Activated CD4-positive, alpha-beta T cell treated with anti-CD3 and anti-CD28 coated beads, Interleukin-10, Interleukin-2, amounts not matched to agents 100 ng/mL and 50 ng/mL, durations not matched to agents 16 hours and 8 hours (primary cell): Measurements from ENCODE around the gene RHOA.

Source experiments
- DNase-seq: peaks from one replicate; pipeline ENCODE4 v3.0.0-alpha.2; 2020

The RHOA gene

DNA sequence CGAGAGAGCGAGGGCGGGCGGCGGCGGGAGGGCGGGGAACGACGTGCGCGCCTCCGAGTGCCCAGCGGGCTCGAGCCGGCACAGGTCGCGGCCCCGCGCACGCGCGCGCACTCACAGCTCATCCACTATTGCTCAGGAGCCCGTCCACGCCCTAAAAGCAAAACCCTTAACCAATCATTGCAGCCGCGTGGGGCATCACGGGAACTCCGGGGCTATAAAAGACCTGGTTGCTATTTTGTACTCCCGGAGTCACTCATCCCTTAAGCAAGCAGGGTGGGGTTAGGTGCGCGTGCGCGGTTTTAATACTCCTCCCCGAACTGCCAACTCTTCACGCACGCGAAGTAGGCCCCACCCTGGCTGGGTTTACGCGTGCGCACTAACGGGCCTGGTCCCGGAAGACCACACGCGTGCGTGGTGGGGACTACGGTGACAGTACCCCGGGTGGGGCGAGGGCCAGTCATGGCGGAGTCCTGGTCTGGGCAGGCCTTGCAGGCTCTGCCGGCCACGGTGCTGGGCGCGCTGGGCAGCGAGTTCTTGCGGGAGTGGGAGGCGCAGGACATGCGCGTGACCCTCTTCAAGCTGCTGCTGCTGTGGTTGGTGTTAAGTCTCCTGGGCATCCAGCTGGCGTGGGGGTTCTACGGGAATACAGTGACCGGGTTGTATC is at the start of gene RHOA, which contains the start of gene TCTA:
TSS of gene RHOA (minus strand) at position 9 of the 664 bp plus-strand sequence. CDS start 36,387 bp downstream, outside the sequence.
TSS of gene TCTA (plus strand) at position 456 of the 664 bp plus-strand sequence. CDS start at position 460, 4 bp downstream.
- peak; percentile 100 for DNase-seq

DNA sequence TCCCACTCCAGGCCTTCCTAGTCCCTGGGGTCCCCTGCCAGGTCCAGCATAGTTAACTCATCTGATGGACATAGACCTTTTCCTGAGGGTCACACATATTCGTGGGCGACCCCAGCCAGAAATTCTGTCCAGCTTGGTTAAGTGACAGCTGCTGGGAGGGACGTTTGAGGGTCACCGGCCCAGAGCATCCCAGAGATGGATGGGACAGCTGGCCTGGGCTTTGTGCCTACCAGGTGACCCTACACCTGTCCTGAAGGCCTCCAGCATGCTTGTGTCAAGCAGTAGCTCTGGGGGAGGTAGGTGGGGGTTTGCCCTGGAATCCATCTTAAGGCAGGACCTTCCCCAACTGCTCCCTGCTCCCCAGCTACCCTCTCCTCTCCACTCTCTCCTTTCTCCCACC is 49.2 kb upstream of the RHOA start:
- no peak for DNase-seq

DNA sequence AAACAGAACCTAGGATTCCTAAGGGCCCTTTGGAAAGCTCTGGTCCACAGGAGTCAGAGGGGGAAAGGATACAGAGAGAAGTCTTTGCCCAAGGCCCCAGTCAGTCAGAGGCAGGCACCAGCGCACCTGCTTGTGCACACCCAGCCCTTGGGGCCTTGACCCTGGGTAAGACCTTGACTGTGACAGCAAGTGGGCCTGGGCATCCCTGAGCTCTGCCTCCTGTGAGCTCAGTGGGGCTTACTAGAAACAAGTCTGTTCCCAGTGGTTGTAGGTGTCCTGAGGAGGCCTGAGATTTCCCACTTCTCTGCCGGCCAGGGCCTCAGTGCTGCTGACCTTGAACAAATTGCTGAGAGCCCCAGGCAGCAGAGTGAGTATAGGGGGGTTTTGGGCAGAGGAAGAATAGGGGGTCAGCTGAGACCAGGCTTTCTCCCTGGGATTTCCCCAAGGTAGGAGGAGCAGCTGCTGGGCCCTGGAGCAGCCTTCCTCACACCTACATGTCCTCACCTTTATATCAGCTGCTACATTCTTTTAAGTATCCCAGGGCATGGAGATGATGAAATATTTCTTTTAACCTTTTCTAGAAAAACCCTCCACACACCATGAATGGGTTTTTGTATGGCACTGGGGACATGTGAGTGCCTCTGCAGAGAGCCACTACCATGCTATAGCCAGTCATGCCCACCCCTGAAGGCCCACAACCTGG is 48.6 kb upstream of the RHOA start:
- DNase-seq, result no peak

DNA sequence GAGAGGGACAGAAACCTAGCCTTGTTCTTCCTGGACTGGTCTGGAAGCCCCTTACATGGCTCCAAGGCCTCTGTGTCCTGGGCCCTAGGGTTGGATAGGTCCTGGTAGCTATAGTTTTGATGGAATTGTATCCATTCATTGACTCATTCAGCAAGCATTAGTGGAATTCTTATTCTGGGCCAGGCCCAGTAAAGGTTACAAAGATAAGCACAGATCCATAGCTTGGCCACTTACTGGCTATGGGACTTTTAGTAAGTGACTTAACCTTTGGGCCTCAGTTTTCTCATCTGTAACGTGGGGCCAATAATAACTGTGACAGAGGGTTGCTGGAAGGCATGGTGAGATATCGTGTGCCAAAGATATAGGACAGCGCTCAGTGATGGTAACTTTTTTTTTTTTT is 44.7 kb upstream of the RHOA start:
- no peak for DNase-seq

DNA sequence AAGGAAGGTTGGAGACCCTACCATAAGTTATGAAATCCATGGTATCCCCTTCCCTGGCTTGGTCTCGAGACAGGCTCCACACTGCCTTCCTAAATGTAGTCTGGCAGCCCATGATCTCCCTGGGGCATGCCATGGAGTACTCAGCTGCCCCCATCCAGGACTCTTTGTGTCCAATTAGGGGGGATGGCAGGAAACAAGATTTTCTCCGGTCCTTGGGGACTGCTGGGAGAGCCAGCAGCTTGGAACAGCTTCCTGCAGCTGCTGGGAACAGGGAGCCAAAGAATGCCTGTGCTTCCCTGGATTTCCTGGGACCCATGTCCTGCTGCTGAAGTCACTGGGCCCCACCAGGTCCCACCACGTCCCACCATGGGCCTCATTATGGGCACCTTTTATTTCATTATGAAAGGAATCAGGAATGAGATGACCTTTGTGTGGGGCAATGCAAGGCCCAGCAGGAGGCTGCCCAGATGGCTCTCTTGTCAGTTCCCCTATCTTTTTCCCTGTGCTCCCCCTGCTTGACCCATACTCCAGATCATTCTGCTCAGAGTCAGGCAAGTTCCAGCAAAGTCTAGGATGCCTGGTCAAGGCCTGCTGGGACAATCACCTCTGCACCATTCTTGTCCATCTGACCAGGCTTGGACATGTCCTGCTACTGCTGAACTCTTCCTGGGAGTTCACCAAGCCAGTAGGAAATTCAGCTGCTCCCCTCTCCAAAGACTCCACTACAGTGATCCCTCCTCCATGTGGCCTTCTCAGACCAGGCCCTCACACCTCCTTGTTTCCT is 43.3 kb upstream of the RHOA start:
- DNase-seq, result no peak

DNA sequence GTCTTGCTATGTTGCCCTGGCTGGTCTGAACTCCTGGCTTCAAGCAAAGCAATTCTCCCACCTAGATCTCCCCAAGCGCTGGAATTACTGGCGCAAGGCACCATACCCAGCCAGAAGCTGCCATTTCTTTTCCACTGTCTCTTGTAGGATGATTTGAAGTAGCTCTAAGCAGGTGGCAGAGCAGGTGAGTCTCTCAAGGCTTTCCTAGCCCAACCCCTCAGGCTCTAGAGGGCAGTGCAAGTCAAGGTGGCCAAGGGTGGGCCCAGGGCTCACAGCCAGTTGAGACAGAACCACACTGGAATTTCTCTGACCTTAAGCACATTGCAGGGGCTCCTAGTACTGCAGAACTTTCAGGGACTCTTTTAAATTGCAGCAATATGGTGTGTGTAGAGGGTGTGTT is 42.7 kb upstream of the RHOA start:
- DNase-seq, result no peak

DNA sequence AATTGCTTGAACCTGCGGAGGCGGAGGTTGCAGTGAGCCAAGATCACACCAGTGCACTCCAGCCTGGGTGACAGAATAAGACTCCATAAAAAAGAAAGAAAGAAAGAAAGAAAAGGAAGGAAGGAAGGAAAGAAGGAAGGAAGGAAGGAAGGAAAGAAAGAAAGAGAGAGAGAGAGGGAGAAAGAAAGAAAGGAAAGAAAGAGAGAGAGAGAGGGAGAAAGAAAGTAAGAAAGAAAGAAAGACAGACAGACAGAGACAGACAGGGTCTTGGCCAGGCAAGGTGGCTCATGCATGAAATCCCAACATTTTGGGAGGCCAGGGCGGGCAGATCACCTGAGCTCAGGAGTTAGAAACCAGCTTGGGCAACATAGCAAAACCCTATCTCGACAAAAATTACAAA is 41.8 kb upstream of the RHOA start:
- DNase-seq, result no peak

DNA sequence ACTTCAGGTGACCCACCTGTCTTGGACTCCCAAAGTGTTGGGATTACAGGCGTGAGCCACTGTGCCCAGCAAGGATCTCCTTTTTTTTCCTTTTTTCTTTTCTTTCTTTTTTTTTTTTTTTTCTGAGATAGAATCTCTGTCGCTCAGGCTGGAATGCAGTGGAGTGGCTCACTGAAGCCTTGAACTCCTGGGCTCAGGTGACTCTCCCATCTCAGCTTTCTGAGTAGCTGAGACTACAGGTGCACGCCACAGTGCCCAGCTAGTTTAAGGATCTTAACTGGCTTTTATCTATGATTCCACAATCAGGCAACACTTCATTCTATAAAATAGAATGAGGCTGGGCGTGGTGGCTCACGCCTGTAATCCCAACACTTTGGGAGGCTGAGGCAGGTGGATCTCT is 33.6 kb upstream of the RHOA start:
- DNase-seq, result no peak

DNA sequence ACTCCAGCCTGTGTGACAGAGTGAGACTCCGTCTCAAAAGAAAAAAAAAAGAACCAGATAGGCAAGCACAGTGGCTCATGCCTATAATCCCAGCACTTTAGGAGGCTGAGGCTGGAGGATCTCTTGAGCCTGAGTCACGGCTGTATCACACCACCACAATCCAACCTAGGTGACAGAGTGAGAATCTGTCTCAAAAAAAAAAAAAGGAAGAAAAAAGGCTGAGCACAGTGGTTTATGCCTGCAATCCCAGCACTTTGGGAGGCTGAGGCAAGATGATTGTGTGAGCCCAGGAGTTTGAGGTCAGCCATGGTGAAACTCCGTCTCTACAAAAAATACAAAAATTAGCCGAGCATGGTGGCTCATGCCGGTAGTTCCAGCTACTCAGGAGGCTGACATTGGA is 23.0 kb upstream of the RHOA start:
- DNase-seq, result no peak

DNA sequence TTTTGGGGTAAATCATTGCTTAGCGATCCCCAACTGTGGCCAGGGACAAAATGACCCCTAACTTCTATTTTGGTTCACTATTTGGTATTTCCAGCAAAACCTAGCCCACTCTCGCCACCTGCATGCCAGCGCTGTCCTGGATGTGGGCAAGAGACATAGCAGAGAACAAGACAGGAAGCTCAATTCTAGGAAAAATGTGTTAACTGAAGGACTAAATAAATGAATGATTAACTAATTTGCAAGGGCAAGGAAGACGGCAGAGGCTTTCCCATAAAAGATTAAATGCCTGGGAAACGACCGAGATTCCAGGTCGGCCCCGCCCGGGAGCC is 16.9 kb upstream of the RHOA start:
- no peak for DNase-seq

DNA sequence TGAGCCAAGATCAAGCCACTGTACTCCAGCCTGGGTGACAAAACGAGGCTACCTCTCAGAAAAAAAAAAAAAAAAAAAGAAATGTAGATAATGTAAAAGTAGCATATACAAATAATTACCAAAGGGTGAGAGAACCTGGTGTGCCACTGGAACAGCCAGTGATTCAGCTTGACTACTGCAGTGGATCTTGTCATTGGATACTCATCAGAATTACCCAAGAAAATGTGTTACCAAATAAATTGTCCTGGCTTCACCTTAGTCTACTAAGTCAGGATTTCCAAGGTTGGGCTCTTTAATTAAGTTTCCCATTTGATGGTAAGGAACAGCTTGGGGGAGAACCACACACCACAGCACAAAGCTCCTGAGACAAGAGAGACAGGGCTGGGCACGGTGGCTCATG is 15.8 kb upstream of the RHOA start:
- DNase-seq, result no peak

DNA sequence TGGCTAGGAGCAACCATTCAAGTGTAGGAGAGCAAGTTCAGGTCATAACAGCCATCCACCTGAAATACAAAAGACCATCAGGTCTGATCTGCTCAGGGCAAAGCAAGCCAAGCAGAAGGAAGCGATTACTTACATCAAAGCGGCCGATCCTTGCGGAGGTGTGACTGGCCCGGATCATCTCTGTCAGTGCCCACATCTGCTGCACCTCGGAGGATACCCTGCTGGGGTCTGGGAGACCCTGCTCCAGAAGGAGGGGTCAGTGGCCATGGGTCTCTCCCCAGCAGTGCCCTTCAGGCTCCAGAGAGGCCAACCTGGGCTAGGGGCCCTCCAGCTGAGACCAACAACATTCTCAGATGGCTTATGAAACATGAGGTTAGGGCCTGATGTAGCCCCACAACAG is 13.0 kb upstream of the RHOA start:
- DNase-seq, result no peak

DNA sequence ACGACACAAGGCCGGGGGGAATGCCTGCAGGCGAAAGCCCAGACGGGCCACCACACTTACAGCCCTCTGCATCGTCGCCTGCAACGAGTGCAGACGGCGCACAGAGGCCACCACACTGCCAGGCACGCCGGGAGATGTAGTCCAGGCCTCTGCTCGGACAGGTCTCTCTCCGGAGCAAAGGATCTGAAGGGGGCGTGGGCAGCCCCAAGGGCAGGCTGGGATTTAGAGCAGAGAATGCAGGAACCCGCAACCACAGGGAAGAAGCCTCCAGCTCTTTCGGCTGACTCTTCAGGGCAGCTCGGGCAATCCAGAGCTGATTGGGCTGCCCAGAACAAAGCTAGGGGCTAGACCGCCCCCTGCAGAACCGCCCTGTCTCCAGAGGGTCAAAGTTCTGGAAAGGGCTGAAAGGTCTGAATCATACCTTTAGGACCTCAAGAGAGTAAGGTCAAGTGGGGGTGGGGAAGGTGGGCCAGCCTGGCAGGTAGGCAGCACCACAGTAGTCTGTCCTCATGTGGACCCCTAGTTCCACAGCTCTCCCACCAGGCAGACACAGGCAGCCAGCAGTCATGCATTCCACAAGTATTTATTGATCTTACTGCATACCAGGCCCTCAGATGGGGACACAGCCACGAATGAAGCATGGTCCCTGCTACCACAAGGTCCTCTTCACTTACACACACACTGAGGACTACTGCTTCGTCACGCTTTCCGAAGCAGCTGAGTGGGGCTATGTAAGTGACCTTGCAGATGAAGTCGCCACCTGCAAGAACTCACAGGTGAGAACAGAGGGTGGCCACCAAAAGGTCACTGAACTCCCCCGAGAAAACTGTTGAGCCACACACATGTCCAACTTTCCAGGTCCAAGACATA is 10.8 kb upstream of the RHOA start, which contains the start of gene AMT:
TSS of gene AMT (minus strand) at position 95 of the 870 bp plus-strand sequence. CDS start at position 72, 23 bp downstream.
- DNase-seq, result no peak

DNA sequence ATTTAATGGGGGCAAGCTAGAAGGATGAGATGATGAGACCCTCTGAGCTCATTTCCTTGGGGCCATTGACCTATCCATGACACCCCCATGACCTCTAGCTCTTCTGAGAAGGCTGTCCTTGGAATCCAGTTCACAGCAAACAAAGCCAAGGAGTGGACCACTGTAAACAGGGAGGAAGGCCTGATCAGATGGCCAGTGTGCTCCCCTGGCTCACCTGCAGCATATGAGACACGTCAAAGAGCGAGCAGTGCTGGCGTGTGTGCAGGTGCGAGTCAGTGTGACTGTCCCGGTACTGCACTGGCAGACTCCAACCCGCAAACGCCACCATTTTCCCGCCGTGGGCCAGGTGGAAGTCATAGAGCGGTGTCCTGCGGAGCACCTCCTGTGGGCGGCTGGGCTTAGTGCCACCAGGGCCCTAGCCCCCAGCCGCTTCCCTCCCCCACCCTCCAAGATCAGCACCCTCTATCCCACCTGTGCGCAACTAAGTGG is 10.2 kb upstream of the RHOA start:
- no peak for DNase-seq

DNA sequence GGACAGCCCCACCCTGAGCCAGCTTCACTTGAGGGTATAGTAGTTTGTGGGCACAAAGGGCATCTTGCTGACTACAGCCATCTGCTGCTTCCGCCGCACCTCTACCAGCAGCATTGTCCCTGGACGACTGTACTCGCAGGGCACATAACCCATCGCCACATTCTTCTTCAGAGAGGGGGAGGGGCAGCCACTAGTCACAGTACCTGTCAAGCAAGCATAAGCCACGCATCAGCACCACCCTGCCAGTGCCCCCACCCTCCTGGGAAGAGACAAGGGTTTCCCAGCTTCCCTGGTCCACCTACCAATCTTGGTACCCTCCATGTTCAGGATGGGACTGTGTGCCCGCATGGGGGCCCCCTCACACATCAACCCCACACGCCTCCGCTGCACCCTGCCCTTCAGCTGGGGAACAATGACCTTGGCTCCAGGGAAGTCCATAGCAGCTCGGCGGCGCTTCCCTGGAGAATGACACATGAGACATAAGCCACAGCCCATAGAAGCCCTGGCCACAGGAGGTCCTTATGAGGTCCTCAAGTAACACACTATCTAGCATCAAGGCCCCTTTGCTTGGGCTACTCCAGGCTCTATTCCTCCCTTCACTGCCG is 5.8 kb upstream of the RHOA start:
- DNase-seq, result no peak

DNA sequence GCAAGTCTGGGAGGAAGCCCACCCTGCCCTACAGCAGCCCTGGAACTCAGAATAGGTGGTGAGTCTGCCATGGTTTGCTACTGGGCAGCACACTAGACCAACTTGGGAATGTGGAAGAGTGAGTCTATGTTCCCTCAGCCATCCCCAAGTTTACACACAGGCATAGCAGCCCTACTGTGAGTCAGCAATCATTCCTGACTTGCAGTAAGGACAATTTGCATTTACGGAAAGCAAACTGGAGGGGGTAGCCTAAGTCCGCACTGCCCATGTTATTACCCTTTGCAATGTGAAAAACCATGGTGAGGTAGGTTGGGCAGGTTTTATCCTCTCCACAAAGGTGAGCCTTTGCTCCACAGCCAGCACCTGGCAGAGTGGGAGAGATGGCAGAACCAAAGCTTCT is 5.1 kb upstream of the RHOA start:
- no peak for DNase-seq

DNA sequence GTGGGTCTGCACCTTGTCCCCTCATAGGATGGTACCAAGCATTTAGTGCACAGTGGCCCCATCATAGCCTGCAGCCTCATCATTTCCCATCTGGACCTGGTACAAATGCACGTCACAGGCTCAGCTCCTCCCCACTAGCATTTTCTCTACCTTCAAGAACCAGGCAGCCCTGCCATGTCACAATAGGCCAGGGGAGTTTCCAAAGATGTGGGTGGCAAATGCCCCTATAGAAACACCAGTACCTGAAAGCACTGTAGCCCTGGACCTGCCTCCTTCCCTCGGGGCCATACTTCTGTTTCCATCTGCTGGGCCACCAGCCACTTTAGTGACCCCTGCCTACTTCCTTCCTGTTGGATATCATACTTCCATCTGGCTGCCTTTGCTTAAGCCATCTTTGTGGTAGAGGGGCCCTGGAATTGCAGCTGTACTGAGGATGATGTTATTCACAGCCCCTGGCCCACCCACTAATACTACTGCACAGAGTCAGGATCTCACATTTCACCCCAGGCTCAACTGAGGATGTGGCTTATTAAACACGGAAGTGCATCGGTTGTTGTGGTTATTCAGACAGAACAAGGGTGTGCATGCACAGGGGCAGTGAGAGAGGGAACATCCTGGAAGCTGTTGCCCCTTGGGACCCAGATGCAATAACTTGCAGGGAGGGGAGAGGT is 4.3 kb upstream of the RHOA start:
- peak; percentile 72 for DNase-seq

DNA sequence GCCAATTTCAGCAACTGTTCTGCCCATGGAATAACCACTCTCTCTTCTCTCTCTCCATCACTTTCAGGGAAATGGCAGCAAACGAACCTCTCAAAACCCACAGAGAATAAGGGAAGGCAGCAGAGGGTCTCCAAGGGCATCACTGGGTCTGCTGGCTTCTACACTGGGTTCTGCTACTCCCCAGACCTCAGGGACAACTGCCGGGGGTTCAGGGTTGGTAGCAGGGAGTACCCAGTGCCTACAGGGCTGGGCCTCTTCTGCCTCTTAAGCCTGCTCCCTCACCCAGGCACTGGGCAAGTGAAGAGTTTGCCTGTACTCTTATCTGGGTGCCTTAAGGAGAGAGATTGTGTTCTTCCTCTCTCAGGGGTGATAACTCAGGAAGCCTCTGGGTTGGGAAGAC is 3.0 kb upstream of the RHOA start:
- DNase-seq, result no peak

DNA sequence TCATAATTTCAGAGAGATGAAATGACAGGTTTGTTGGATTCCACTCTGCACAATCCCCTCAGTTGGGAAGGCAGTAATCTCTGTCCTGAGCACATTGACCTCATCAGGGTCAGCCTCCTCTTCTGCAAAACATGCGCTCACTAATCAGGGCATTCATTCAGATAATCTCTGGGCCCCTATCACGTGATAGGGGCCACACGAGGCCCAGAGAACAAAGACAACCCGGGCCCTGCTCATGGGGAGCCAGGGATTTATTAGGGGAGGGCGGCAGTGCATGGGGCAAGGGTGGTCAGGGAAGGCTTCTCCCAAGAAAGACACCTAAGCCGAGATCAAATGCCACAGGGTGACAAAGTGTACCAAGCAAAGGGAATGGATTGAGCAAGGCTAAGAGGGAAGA is 1.6 kb upstream of the RHOA start:
- no peak for DNase-seq

DNA sequence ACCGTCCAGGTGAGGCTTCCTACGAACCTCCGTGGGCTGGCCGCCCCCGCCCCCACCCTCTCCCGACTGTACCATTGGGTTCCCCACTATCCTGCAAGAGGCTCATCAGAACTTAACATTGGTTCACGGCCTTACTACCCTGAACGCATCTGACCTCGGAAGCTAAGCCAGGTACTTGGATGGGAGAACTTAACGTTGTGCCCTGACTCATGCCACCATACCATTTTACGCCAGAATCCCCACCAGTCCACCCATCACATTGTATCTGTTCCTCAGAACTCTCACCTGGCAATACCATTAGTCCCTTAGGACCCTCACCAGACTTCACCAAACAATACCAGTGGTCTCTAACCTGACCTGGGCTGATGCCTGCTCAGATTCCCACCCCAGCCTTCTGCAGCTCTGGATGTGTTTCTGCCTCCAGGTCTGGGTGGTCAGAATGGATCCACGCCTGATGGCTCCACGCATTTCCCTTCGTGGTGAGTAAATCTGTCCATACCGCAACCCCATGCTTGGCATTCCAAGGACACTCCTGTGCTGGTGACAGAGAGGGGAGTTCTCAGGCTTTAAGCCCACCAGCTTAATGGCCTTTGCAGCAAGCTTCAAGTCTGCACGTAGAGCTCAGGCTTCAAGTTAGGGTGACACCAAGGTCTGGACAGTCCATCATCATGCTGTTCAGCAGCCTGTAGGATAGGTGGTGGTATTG is 1.0 kb upstream of the RHOA start:
- DNase-seq, result peak; percentile 23

DNA sequence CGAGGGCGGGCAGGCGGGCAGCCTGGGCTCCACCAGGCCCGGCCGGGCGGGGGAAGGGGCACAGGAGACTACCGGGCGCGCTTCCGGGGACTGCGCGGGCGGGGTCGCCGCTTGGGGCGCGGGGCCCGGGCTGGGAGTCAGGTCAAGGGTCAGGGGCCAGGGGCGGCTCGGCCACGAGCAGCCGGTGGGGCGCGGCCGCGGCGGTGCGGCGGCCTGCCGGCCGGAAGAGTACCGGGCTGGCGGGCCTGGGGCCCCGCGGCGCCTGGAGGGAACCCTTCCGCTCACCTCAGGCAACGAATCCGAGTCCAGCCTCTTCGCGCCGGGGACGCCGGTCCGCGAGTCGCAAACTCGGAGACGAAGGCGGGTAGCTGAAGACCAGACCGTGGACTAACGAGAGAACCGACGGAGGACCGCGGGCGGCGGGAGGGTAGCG is 225 bp downstream of the RHOA start:
- DNase-seq, result peak; percentile 63
